ENCODE data around the gene ZNF319.

GRCh38 chr16:57976331-57976796 is 24.1 kb downstream of the ZNF319 start:
- no peak for TF ChIP-seq CTCF (IDR thresholded peaks at IDR 0.05; ENCODE audit: insufficient read depth, low read depth, low read length)
- TF ChIP-seq EZH2 (IDR thresholded peaks at IDR 0.05; ENCODE audit: insufficient read depth, low read length): no peak

Data from astrocyte (in vitro differentiated cells and primary cell).